KBM-7 (cell line): Measurements from ENCODE around the gene LRRC23.

Source experiments
- DNase-seq: peaks from one replicate; pipeline ENCODE4 v3.0.0-alpha.2; 2015
- in situ Hi-C: fragments of 300-500 bp; cut with MboI; formaldehyde crosslinking; loops from 2 replicates; pipeline ENCODE4 v1.14.3; 2020; ENCODE audit warnings: low sequenced_read_pairs, low pct_unique_long_range_greater_than_20kb, mixed read lengths

LRRC23 gene

GRCh38 chr12:6921539-6921938, 16.9 kb downstream of the LRRC23 start:
- no peak for DNase-seq
- in situ Hi-C loops = no loop called here

- peak; percentile 61 for DNase-seq
- in situ Hi-C loops = no loop called here
Observed at GRCh38 chr12:6921996-6922946, 17.6 kb downstream of the LRRC23 start.

- no peak for DNase-seq
- in situ Hi-C loops = no loop called here
Observed at GRCh38 chr12:6923003-6923732, 18.5 kb downstream of the LRRC23 start.

- DNase-seq = no peak
- in situ Hi-C loops = no loop called here
Observed at GRCh38 chr12:6923851-6924250, 19.2 kb downstream of the LRRC23 start.

GRCh38 chr12:6925239-6925539, 20.6 kb downstream of the LRRC23 start:
- no peak for DNase-seq
- in situ Hi-C loops = no loop called here

GRCh38 chr12:6925540-6926279, 21.1 kb downstream of the LRRC23 start:
- in situ Hi-C loops = no loop called here
- DNase-seq = no peak

- DNase-seq = no peak
- in situ Hi-C loops = no loop called here
Observed at GRCh38 chr12:6927379-6928021, 22.9 kb downstream of the LRRC23 start, which contains the start of gene ATN1. Gene ATN1 (plus strand): TSS chr12:6927959. CDS start chr12:6934002, 6,043 bp downstream.

- in situ Hi-C loops = no loop called here
- no peak for DNase-seq
Observed at GRCh38 chr12:6928022-6928702, 23.5 kb downstream of the LRRC23 start.

GRCh38 chr12:6928703-6929407, 24.2 kb downstream of the LRRC23 start:
- DNase-seq = no peak
- in situ Hi-C loops = no loop called here

GRCh38 chr12:6929466-6930452, 25.1 kb downstream of the LRRC23 start:
- in situ Hi-C loops = no loop called here
- no peak for DNase-seq

- no peak for DNase-seq
Observed at GRCh38 chr12:6932766-6933165, 28.1 kb downstream of the LRRC23 start.

GRCh38 chr12:6934110-6934509, 29.5 kb downstream of the LRRC23 start:
- no peak for DNase-seq
- in situ Hi-C loops = no loop called here

More at GRCh38 chr12:6932766-6933165, 28.1 kb downstream of the LRRC23 start:
- in situ Hi-C loops = no loop called here

GRCh38 chr12:6935371-6936193, 31.0 kb downstream of the LRRC23 start:
- in situ Hi-C loops = no loop called here
- no peak for DNase-seq

GRCh38 chr12:6936194-6936635, 31.6 kb downstream of the LRRC23 start:
- DNase-seq = no peak
- in situ Hi-C loops = no loop called here

- in situ Hi-C loops = no loop called here
- DNase-seq = no peak
Observed at GRCh38 chr12:6936636-6937480, 32.2 kb downstream of the LRRC23 start.
